Measurements from ENCODE around the gene ZFYVE21.

DNA sequence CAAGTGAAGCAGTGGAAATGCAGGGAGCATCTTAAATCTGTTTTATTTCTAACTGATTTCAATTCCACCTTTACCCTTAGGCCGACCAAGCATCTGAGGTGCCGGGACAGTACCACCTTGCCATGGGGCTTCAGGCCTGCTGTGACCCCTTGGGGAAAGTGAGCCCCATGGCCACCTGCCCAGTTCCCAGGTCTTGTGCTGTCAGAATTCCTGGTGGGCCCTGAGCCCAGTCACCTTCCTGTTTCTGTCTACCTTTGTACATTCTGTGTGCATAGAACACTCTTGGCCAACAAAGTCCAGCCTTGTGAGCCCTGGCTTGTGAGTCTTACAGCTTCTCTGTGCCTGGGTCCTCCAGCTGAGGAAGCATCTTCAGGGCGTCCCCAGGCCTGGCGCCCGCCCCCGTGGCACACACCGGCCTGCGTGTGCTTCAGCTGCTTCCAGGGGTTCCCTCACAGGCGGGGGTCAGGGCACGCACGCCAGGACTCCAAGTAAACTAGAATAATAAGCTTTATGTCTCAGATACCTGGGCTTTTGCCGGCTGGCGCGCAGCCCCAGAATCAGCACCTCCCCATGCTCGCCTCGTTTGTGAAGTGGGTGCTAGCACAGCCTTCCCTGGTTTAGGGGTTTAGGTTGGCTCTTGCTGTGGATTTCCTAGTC is 10.3 kb downstream of the ZFYVE21 start:
- TF ChIP-seq, protein P1, sequence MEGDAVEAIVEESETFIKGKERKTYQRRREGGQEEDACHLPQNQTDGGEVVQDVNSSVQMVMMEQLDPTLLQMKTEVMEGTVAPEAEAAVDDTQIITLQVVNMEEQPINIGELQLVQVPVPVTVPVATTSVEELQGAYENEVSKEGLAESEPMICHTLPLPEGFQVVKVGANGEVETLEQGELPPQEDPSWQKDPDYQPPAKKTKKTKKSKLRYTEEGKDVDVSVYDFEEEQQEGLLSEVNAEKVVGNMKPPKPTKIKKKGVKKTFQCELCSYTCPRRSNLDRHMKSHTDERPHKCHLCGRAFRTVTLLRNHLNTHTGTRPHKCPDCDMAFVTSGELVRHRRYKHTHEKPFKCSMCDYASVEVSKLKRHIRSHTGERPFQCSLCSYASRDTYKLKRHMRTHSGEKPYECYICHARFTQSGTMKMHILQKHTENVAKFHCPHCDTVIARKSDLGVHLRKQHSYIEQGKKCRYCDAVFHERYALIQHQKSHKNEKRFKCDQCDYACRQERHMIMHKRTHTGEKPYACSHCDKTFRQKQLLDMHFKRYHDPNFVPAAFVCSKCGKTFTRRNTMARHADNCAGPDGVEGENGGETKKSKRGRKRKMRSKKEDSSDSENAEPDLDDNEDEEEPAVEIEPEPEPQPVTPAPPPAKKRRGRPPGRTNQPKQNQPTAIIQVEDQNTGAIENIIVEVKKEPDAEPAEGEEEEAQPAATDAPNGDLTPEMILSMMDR (conservative IDR thresholded peaks at IDR 0.05 in 1 of 2, IDR thresholded peaks at IDR 0.05 in 1 of 2; ENCODE audit: extremely low read depth in 1 of 2, insufficient read depth in 1 of 2, low read depth in 1 of 2, low read length in 2 of 2): no peak
- TF ChIP-seq EZH2 (IDR thresholded peaks at IDR 0.05; ENCODE audit: borderline replicate concordance, low read length): no peak
